Activated CD8-positive, alpha-beta memory T cell treated with anti-CD3 and anti-CD28 coated beads, Interleukin-2, amount 50 U/mL, for 24 hours (primary cell): ENCODE measurements around the gene CDC42BPA.
"Not testable (repeated sequence)": the region's sequence is repeated elsewhere in the genome, so short reads cannot be mapped to it uniquely, and the experiment has no call there.

Experiments
- DNase-seq: peaks from one replicate; pipeline ENCODE4 v3.0.0-alpha.2; 2020; ENCODE audit errors: extremely low read depth

The CDC42BPA gene

DNA sequence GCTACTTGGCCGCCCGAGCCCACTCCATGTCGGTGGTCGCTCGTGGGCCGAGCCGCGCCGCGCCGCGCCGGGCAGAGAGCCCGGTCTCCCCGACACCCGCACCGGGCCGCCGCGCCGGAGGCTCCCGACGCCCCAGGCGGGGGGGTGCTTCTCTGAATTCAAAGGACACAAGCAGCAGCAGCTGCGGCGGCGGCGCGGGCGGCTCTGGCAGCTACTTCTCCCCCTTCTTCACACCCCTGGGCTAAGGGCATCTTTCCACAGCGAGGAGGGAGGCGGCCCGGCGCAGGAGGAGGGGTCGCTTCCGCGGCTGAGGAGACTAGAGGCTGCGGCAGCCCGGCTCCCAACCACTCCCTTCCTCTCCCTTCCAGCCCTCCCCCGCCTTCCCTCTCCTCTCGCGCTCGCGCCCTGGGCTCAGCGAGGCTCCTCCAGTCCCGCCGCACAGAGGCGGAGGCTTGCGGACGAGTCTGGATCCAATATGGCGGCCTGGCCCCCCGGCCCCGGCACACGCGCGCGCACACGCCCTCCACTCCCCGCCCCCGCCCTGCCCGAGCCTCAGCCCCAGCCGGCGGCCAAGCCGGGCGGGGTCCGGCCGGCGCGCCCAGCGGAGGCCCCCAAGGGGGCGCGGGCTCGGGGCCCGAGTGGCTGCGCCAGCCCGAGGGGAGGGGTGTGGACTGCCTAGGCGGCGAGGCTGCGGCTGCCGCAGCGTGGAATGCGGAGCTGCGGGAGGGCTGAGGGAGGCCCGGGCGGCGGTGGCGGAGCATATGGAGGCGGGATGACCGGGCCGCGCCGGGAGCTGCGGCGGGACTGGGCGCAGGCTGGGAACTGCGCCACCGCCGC lies at the start of gene CDC42BPA:
CDC42BPA (minus strand) TSS at position 477 of the 837 bp plus-strand sequence. CDS start 1,310 bp downstream, outside the sequence.
- DNase-seq = no peak

- DNase-seq = no peak
Measured at GRCh38 chr1:227368009-227368408, 49.7 kb upstream of the CDC42BPA start.

DNA sequence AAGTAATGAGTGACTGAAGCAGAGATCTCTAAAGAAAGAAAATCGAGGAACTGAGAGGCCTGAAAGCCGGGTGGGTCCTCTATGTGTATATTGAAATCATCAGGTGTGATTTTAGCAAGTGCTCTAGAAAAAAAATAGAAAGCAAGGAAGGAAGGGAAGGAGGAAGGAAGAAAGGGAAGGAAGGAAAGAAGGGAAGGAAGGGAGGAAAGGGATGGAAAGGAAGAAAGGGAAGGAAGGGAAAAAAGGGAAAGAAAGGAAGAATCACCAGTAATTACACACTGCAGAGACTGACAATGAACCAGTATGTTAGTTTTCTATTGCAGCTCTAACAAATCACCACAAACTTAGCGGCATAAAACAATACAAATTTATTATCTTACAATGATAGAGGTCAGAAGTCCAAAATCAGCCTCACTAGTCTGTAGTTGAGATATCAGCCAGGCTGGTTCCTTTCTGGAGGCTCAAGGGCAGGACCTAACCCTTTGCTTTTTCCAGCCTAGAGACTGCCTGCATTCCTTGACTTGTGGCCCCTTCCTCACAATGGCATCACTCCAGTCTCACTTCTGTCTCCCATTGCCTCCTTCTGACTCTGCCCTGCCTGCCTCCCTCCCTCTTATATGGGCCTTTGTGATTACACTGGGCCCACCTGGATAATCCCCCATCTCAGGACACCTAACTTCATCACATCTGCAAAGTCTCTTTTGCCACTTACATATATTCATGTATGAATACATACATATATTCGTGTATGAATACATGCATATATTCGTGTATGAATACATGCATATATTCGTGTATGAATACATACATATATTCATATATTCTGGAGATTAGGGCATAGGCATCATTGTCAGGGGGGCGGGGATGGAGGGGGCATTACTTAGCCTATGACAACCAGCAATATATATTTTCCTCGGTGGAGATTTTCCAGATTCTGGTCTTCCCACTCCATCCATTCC lies 47.5 kb upstream of the CDC42BPA start:
- DNase-seq = no peak

DNA sequence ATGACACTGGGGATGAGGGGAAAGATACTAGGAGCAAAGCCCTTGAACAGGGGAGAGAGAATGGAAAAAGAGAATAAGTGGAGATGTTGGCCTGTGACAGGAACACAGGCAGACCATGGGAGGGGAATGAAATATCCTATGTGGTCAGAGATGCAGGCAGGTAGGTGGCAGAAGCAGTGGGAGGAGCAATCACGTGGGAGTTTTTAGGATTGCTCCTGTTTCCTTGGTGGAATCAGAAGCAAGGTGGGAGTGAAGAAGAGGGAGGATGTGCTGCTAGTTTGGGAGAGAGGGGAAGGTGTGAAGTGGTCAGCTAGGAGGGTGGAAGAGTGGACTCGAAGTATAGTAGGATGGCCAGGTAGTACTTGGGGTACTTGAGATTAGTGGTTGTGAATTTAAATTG lies 46.4 kb upstream of the CDC42BPA start:
- no peak for DNase-seq

DNA sequence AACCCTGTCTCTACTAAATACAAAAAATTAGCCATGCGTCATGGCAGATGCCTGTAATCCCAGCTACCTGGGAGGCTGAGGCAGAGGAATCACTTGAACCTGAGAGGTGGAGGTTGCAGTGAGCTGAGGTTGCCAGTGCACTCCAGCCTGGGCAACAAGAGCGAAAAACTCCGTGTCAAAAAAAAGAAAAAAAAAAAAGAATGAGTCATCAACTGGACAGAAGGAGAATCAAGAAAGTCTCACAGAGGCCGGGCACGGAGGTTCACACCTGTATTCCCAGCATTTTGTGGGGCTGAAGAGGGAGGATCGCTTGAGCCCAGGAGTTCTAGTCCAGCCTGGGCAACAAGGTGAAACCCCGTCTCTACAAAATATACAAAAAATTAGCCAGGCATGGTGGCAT lies 45.5 kb upstream of the CDC42BPA start:
- DNase-seq = no peak

GRCh38 chr1:227362039-227362438 lies 43.7 kb upstream of the CDC42BPA start:
- DNase-seq = no peak

DNA sequence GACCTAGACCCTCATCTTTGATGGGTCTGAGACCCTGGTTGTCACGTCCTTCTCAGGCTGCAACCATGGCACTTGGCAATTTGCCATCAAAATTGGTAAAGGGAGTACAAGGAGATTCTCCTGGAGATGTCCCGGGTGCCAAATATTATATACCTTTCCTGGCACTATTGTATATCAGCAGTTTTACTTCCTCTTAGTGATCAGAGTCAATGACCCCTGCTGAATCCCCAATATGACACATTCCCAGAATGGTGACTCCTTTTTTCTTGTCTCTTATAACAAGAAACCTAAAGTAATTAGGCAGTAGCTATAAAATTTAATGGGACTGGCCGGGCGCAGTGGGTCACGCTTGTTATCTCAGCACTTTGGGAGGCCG lies 39.6 kb upstream of the CDC42BPA start:
- no peak for DNase-seq

DNA sequence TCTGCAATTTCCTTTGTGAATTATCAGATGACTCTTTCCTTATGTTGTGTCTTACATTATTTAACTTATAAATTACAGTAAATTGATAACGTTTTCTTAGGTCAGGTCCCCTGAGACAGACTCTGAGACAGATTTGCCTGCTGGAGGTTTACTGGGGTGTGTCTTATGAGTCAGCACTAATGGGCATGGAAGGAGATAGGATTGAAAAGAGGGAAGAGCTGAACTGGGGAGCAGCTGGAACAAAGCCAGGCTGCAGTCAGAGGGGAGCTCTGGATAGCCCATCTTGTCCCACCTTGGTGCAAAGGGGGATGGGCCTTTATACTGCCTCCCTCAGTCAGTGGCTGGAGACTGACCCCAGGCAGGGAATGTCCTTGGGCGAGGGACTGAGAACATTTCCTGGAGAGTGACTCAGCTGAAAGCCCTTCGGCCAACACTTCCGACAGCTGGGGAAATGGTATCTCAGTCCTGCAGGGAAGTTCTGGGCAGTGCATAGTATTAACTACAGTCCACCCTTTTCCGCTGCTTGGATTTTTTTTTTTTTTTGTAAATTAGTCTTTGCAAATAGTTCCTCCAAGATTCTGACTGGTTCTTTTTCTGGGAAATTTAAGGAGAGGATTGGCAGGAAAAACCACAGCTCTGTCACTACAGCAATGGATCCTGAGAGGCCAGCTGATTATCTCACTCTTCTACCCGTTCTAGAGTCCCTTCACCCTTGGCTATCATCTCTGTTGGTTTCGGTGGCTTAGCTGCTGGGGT lies 39.1 kb upstream of the CDC42BPA start:
- no peak for DNase-seq

- DNase-seq = no peak
Measured at GRCh38 chr1:227356620-227357146, 38.4 kb upstream of the CDC42BPA start.

GRCh38 chr1:227355542-227356245 lies 37.4 kb upstream of the CDC42BPA start:
- no peak for DNase-seq

DNA sequence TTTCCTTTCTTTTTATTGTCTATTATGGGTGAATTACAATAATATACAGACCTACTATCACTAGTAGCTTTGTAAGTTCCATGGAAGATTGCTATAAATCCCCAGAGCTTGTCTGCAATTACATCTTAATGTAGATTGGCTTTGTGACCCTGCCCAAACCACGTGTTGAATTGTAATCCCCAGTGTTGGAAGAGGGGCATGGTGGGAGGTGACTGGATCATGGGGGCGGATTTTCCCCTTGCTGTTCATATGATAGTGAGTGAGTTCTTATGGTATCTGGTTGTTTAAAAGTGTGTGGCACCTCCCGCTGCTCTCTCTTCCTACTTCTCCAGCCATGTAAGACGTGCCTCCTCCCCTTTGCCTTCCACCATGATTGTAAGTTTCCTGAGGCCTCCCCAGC lies 34.9 kb upstream of the CDC42BPA start:
- DNase-seq = no peak

GRCh38 chr1:227352164-227352563 lies 33.9 kb upstream of the CDC42BPA start:
- DNase-seq = not testable (repeated sequence)

DNA sequence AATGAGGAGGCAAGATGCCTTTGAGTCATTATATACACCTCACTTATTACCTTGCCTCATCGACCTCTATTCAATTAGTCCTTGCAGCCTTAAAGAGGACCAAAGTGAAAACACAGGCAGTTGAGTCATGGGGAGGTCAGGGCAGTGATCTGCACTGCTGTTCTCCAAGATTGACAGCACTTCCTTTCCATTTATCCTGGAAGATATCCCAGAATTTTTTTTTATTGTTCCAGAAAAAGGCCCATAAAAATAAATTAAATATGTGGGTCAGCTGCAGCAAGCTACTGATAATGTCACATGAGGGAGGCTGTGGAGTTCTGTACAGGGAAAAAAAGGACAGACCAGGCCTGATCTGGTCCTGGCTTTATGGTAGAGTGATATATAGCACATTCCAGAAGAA lies 33.2 kb upstream of the CDC42BPA start:
- DNase-seq = no peak

GRCh38 chr1:227349967-227350366 lies 31.7 kb upstream of the CDC42BPA start:
- DNase-seq = no peak

DNA sequence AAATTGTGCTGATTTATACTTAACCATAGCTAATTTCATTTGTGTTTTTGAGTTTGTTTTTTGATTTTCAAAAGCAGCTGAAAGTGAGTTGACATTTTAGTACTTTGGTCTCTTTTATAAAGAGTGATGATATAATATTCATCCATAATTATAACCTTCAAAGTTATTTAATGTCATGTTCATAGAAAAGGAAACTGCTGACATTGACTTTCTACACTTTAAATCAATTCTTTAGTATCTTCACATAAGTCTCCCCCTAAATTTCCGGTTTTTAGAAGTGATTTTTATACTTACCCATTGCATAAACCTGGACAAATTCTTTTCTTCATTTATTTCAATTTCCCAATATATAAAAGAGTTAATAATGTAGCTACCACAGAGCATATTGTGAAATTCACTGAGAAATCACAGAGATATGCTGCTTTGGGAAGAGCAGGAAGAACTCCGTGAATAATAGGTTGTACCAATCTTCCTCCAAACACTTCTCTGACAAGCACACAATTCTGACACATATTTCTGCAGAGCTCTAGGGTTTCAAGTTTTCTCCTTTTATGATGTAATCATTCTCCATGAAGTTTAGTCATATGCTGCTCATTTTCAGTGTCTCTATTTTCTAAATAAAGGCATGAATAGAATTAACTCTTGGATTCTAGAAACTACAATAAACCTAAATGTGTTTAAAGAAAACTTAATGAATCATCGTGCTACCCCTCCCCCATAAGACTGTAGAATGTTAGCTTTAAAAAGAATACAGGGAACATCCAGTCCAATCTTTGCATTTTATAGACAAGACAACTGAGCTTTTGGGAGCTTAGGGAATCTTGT lies 25.6 kb upstream of the CDC42BPA start:
- DNase-seq = no peak

DNA sequence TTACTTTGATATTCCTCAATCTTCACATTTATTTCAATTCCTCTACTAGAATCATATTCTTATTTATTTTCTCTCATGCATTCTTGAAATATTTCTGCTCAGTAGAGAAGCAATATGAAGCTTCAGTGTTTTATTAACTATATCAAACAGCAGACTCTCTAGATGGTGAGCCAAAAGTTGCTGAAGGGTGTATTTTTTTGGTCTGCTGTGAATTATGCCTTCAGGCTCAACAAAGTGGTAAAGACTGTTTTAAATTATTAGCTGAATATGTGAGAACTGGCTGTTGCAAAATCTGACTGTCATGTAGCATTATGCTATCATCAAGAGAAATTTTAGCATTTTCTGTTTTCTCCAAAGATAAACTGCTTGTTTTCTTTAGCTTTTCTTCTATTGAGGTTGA lies 24.9 kb upstream of the CDC42BPA start:
- no peak for DNase-seq

GRCh38 chr1:227342075-227342829 lies 24.0 kb upstream of the CDC42BPA start:
- no peak for DNase-seq

- not testable (repeated sequence) for DNase-seq
Measured at GRCh38 chr1:227336136-227336535, 17.8 kb upstream of the CDC42BPA start.

DNA sequence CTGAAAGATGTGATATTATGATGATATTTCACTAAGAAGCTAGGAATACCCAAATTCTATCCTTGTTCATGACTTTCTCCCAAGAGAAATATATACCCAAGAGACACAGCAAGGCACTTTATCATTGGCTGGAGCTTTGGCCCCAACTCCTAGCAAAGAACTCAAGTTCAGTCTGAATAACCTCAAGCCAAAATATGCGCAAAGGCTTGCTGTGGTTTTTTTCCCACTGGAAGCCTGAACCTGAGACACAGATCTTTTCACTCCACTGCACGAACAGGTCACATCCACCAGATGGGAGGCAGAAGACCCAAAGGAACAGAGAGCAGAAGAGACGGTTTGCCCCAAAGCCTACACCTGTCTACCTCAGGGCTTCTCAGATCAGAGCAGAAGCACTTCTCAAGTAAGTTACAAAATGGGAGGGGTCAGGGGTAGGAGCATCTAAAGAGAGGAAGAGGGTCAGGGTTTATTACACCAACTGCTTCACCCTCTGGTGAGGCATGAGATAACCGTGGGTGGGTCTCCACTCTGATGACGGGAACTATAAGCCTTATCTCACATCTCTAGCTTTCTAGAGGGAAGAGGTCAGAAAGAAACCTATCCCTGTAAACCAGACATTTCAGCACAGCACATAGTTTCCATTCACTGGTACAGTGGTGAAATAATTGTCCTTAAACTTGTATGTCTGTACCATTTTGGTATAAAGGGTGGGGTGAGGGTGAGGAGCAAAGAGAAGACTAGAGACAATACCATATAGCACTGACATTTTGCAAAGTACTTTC lies 17.1 kb upstream of the CDC42BPA start:
- DNase-seq = no peak
